ENCODE measurements around the gene RTL10. TPM values are rescaled to one million over a fixed set of nuclear protein-coding genes. Genes with fewer than 3 reads are reported as not detected.

The RTL10 gene, protein sequence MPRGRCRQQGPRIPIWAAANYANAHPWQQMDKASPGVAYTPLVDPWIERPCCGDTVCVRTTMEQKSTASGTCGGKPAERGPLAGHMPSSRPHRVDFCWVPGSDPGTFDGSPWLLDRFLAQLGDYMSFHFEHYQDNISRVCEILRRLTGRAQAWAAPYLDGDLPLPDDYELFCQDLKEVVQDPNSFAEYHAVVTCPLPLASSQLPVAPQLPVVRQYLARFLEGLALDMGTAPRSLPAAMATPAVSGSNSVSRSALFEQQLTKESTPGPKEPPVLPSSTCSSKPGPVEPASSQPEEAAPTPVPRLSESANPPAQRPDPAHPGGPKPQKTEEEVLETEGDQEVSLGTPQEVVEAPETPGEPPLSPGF
- 19.5 TPM for polyA plus RNA-seq
- long read RNA-seq, donor 1, full-length matches to known transcripts = 5 of 5 reads
- long read RNA-seq, donor 1, partial matches to known transcripts = 0 of 5 reads
- long read RNA-seq, donor 1, other reads (novel, unspliced or antisense) = 0 of 5 reads
- long read RNA-seq, donor 2, full-length matches to known transcripts = 3 of 3 reads
- long read RNA-seq, donor 2, partial matches to known transcripts = 0 of 3 reads
- long read RNA-seq, donor 2, other reads (novel, unspliced or antisense) = 0 of 3 reads
- long read RNA-seq, donor 3, full-length matches to known transcripts = 4 of 4 reads
- long read RNA-seq, donor 3, partial matches to known transcripts = 0 of 4 reads
- long read RNA-seq, donor 3, other reads (novel, unspliced or antisense) = 0 of 4 reads
- long read RNA-seq, donor 4, full-length matches to known transcripts = 1 of 1 reads
- long read RNA-seq, donor 4, partial matches to known transcripts = 0 of 1 reads
- long read RNA-seq, donor 4, other reads (novel, unspliced or antisense) = 0 of 1 reads
- long read RNA-seq, donor 5, full-length matches to known transcripts = 4 of 13 reads
- long read RNA-seq, donor 5, partial matches to known transcripts = 9 of 13 reads
- long read RNA-seq, donor 5, other reads (novel, unspliced or antisense) = 0 of 13 reads
- long read RNA-seq, donor 6, full-length matches to known transcripts = 6 of 6 reads
- long read RNA-seq, donor 6, partial matches to known transcripts = 0 of 6 reads
- long read RNA-seq, donor 6, other reads (novel, unspliced or antisense) = 0 of 6 reads
- long read RNA-seq, donor 7, full-length matches to known transcripts = 3 of 3 reads
- long read RNA-seq, donor 7, partial matches to known transcripts = 0 of 3 reads
- long read RNA-seq, donor 7, other reads (novel, unspliced or antisense) = 0 of 3 reads
- long read RNA-seq, donor 8, full-length matches to known transcripts = 7 of 19 reads
- long read RNA-seq, donor 8, partial matches to known transcripts = 12 of 19 reads
- long read RNA-seq, donor 8, other reads (novel, unspliced or antisense) = 0 of 19 reads
- long read RNA-seq, donor 9, full-length matches to known transcripts = 6 of 6 reads
- long read RNA-seq, donor 9, partial matches to known transcripts = 0 of 6 reads
- long read RNA-seq, donor 9, other reads (novel, unspliced or antisense) = 0 of 6 reads
- long read RNA-seq, donor 10, full-length matches to known transcripts = 9 of 9 reads
- long read RNA-seq, donor 10, partial matches to known transcripts = 0 of 9 reads
- long read RNA-seq, donor 10, other reads (novel, unspliced or antisense) = 0 of 9 reads
- long read RNA-seq, donor 11, full-length matches to known transcripts = 4 of 9 reads
- long read RNA-seq, donor 11, partial matches to known transcripts = 5 of 9 reads
- long read RNA-seq, donor 11, other reads (novel, unspliced or antisense) = 0 of 9 reads

GRCh38 chr22:19854778-19855503 lies at the start of gene RTL10, which contains the start of gene GNB1L:
RTL10 (minus strand) TSS chr22:19854874; CDS start chr22:19852261, 2,613 bp downstream.
GNB1L (minus strand) TSS chr22:19854874; CDS start chr22:19821355, 33,519 bp downstream.
- Histone ChIP-seq H3K4me1 (ENCODE audit: control insufficient read depth, insufficient read depth, low read length) (peaks cover 25% of the 10 kb centered on the region), H3K27ac (ENCODE audit: low read length) (peak within 1 kb of the TSS; percentile 92), H3K36me3 (ENCODE audit: control insufficient read depth, insufficient read depth, low read length) (peaks cover 29% of the 10 kb centered on the region), H3K27me3 (ENCODE audit: control insufficient read depth, insufficient read depth, low read length) (no peaks in the 10 kb centered on the region), H3K4me3 (ENCODE audit: low read length) (peak within 1 kb of the TSS; percentile 99), H3K9me3 (ENCODE audit: control insufficient read depth, low read depth, low read length) (no peaks in the 10 kb centered on the region)
- no CpG with 5 or more reads among the region's 81 CpGs for WGBS (ENCODE audit: insufficient coverage, low lambda C conversion rate)
- DNase-seq = peak; percentile 99

DNA sequence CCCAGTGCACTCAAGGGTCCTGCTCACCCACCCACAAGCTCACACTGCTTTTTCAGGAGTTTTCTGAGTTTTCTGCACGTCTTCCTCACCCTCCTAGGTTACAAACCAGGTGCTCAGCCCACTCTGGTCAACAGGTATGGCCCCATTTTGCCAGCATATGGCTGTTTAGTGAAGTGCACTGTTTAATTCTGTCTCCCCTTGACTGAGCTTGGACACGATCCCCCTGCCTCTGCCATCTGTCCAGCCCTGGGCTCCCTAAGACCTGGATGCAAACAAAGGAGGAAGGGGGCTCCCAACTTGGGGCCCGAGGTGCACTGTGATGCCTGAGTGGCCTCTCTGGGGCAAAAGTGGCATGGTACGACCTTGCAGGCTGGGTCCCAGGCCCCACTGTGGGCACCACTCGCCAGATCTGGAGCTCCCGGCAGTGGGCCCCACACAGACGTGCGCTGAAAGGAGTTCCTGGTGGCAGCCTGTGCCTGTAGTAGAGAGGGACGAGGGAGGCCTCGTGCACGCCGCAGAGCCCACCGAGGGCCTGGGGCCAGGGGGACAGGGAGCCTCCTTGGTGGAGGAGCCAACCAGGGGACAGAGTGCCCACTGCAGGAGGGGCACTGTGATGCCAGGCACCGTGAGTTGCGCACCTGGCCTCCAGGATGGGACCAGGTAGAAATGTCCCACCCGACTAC lies 49.6 kb upstream of the RTL10 start:
- 80% methylated on average over 1 of the region's 16 CpGs for WGBS (ENCODE audit: insufficient coverage, low lambda C conversion rate)
- Histone ChIP-seq H3K27me3 (ENCODE audit: control insufficient read depth, insufficient read depth, low read length) (no peaks in the 10 kb centered on the region), H3K36me3 (ENCODE audit: control insufficient read depth, insufficient read depth, low read length) (peaks cover 12% of the 10 kb centered on the region), H3K27ac (ENCODE audit: low read length) (no peak overlapping the region), H3K9me3 (ENCODE audit: control insufficient read depth, low read depth, low read length) (no peaks in the 10 kb centered on the region), H3K4me1 (ENCODE audit: control insufficient read depth, insufficient read depth, low read length) (peaks cover 5% of the 10 kb centered on the region), H3K4me3 (ENCODE audit: low read length) (no peak overlapping the region)
- no peak for DNase-seq

DNA sequence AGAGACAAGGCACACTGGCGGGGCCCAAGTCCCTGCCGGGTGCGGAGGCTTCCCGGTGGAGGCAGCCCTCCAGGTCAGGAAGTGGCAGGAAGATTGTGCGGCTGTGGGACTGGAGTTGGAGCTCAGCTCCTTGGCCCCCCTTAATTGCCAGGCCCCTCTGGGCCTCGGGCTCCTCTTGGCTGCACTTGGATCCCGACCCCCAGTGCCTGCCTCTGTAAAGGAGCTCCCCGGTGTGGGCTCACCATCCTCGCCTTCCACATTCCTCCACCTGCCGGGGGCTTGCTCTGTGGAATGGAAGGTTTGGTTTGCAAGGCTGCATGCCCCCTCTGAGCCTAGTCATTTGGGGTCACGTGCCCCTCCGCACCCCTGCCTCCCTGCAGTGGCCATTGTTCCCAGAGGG lies 48.8 kb upstream of the RTL10 start:
- Histone ChIP-seq H3K36me3 (ENCODE audit: control insufficient read depth, insufficient read depth, low read length) (peaks cover 16% of the 10 kb centered on the region), H3K4me3 (ENCODE audit: low read length) (no peak overlapping the region), H3K27ac (ENCODE audit: low read length) (no peak overlapping the region), H3K27me3 (ENCODE audit: control insufficient read depth, insufficient read depth, low read length) (no peaks in the 10 kb centered on the region), H3K9me3 (ENCODE audit: control insufficient read depth, low read depth, low read length) (no peaks in the 10 kb centered on the region), H3K4me1 (ENCODE audit: control insufficient read depth, insufficient read depth, low read length) (peaks cover 5% of the 10 kb centered on the region)
- no CpG with 5 or more reads among the region's 12 CpGs for WGBS (ENCODE audit: insufficient coverage, low lambda C conversion rate)
- DNase-seq = no peak

DNA sequence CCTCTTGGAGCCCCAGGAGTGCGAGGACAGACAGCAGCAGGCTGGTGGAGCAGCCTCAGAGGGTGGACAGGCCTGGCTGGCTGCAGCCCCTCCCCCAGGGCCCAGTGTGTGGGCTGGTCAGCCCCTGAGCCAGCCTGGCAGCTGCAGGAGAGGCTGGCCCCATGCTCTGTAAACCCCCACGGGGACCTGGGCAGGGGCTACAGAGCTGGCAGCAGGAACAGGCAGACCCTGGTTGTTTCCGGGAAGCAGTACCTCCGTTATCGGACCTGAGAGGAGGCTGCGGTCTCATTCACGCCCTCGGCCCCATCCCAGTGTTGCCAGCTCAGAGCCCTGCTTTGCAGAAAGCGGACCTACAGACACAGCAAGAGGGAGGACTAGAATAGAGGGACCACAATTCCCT lies 48.4 kb upstream of the RTL10 start:
- Histone ChIP-seq H3K4me3 (ENCODE audit: low read length) (no peak overlapping the region), H3K36me3 (ENCODE audit: control insufficient read depth, insufficient read depth, low read length) (peaks cover 13% of the 10 kb centered on the region), H3K9me3 (ENCODE audit: control insufficient read depth, low read depth, low read length) (no peaks in the 10 kb centered on the region), H3K27me3 (ENCODE audit: control insufficient read depth, insufficient read depth, low read length) (no peaks in the 10 kb centered on the region), H3K4me1 (ENCODE audit: control insufficient read depth, insufficient read depth, low read length) (peaks cover 5% of the 10 kb centered on the region), H3K27ac (ENCODE audit: low read length) (no peak overlapping the region)
- DNase-seq = no peak
- WGBS (ENCODE audit: insufficient coverage, low lambda C conversion rate) = no CpG with 5 or more reads among the region's 9 CpGs

- no CpG with 5 or more reads among the region's 7 CpGs for WGBS (ENCODE audit: insufficient coverage, low lambda C conversion rate)
- peaks cover 5% of the 10 kb centered on the region for H3K4me1 ChIP-seq (ENCODE audit: control insufficient read depth, insufficient read depth, low read length)
- H3K4me3 ChIP-seq (ENCODE audit: low read length) = no peak overlapping the region
- peaks cover 19% of the 10 kb centered on the region for H3K36me3 ChIP-seq (ENCODE audit: control insufficient read depth, insufficient read depth, low read length)
- no peaks in the 10 kb centered on the region for H3K27me3 ChIP-seq (ENCODE audit: control insufficient read depth, insufficient read depth, low read length)
- no peak overlapping the region for H3K27ac ChIP-seq (ENCODE audit: low read length)
- DNase-seq = no peak
- H3K9me3 ChIP-seq (ENCODE audit: control insufficient read depth, low read depth, low read length) = no peaks in the 10 kb centered on the region
Observed at GRCh38 chr22:19902245-19902715, 47.6 kb upstream of the RTL10 start.

- WGBS (ENCODE audit: insufficient coverage, low lambda C conversion rate) = 80% methylated on average over 1 of the region's 11 CpGs
- H3K4me1 ChIP-seq (ENCODE audit: control insufficient read depth, insufficient read depth, low read length) = peaks cover 5% of the 10 kb centered on the region
- no peaks in the 10 kb centered on the region for H3K9me3 ChIP-seq (ENCODE audit: control insufficient read depth, low read depth, low read length)
- H3K27ac ChIP-seq (ENCODE audit: low read length) = no peak overlapping the region
- no peak overlapping the region for H3K4me3 ChIP-seq (ENCODE audit: low read length)
- no peaks in the 10 kb centered on the region for H3K27me3 ChIP-seq (ENCODE audit: control insufficient read depth, insufficient read depth, low read length)
- no peak for DNase-seq
- H3K36me3 ChIP-seq (ENCODE audit: control insufficient read depth, insufficient read depth, low read length) = peaks cover 19% of the 10 kb centered on the region
Observed at GRCh38 chr22:19901577-19902244, 47.0 kb upstream of the RTL10 start.

DNA sequence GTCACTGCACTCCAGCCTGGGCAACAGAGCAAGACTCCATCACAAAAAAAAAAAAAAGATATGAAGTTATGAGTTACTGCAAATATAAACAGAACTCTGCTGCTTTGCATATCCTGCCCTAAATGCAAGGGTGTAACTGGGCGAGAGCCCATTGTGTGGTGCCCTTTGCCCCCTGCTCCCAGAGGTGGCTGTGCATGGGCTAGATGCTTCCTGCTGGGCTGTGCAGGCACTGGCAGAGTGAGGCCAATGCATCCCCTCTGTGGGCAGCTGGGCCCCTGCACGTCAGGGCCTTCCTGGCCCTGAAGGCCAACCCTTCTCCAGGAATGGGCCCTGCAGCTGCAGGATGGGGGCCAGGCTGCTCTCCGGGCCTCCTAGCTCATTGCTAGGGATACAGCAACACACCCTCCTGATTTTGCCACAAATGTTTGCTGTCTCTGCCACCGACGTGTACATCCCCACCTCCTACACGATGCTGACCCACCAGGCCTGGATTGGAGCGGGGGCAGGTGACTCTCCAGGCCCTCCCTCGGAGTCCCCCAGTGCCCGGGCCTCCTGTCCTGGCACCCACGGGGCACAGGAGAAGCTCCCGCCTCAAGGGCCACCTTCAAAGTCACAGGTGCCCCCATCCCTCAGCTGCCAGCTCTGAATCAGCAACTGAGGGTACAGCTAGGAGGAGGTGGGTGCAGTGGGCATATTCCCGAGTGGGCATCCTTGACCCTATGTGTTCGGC lies 46.2 kb upstream of the RTL10 start:
- Histone ChIP-seq H3K27ac (ENCODE audit: low read length) (no peak overlapping the region), H3K4me3 (ENCODE audit: low read length) (no peak overlapping the region), H3K36me3 (ENCODE audit: control insufficient read depth, insufficient read depth, low read length) (peaks cover 19% of the 10 kb centered on the region), H3K9me3 (ENCODE audit: control insufficient read depth, low read depth, low read length) (no peaks in the 10 kb centered on the region), H3K4me1 (ENCODE audit: control insufficient read depth, insufficient read depth, low read length) (peaks cover 5% of the 10 kb centered on the region), H3K27me3 (ENCODE audit: control insufficient read depth, insufficient read depth, low read length) (no peaks in the 10 kb centered on the region)
- peak in 1 of 2 donors; percentile 33 for DNase-seq
- WGBS (ENCODE audit: insufficient coverage, low lambda C conversion rate) = 100% methylated on average over 2 of the region's 13 CpGs

Data from large intestine (tissue), 12 donors.